Lung (tissue), 12 donors: ENCODE results near the gene SPNS1. TPM values are rescaled to one million over a fixed set of nuclear protein-coding genes. Genes with fewer than 3 reads are reported as not detected.

Experiments
- ATAC-seq: fragments of 200-7000 bp; cut with Tn5 transposase; one replicate; pipeline ENCODE4 v1.9.1; 2020; ENCODE audit warnings: moderate number of reproducible peaks; ENCODE audit not compliant: insufficient read depth, low FRiP score
- DNase-seq, 3 donors: peaks; one replicate each; pipeline ENCODE4 v3.0.0-alpha.2; 2013 to 2017
- H3K27ac ChIP-seq, 2 donors: one replicate each; pipeline ENCODE4 v1.5.1; 2013; ENCODE audit warnings: mild to moderate bottlenecking in 2 of 2, moderate library complexity in 2 of 2, control low read depth in 1 of 2, inconsistent platforms in 1 of 2, low read depth in 1 of 2, low read length in 1 of 2
- H3K27me3 ChIP-seq, 3 donors: one replicate each; pipeline ENCODE4 v1.5.1; 2013; ENCODE audit warnings: low read length in 2 of 3; ENCODE audit not compliant: control insufficient read depth in 3 of 3, insufficient read depth in 3 of 3
- H3K36me3 ChIP-seq, 4 donors: one replicate each; pipeline ENCODE4 v1.5.1; 2013; ENCODE audit warnings: low read length in 4 of 4, mild to moderate bottlenecking in 1 of 4, moderate library complexity in 1 of 4; ENCODE audit not compliant: control insufficient read depth in 4 of 4, insufficient read depth in 4 of 4
- H3K4me1 ChIP-seq, 5 donors: one replicate each; pipeline ENCODE4 v1.5.1; 2013; ENCODE audit warnings: low read length in 5 of 5, mild to moderate bottlenecking in 2 of 5, moderate library complexity in 1 of 5; ENCODE audit not compliant: control insufficient read depth in 5 of 5, insufficient read depth in 5 of 5
- H3K4me3 ChIP-seq: one replicate; pipeline ENCODE4 v1.5.1; 2013; ENCODE audit warnings: mild to moderate bottlenecking, control low read depth, moderate library complexity
- H3K9ac ChIP-seq, 2 donors: one replicate each; pipeline ENCODE4 v1.5.1; 2013; ENCODE audit warnings: low read length in 2 of 2, control low read depth in 1 of 2; ENCODE audit not compliant: insufficient read depth in 1 of 2
- H3K9me3 ChIP-seq, 4 donors: one replicate each; pipeline ENCODE4 v1.5.1; 2013; ENCODE audit warnings: low read length in 3 of 4, mild to moderate bottlenecking in 1 of 4, moderate library complexity in 1 of 4; ENCODE audit not compliant: control insufficient read depth in 4 of 4, insufficient read depth in 3 of 4
- CTCF ChIP-seq: IDR thresholded peaks from 2 replicates; pipeline ENCODE4 v1.5.1; 2012; ENCODE audit warnings: mild to moderate bottlenecking; ENCODE audit errors: control extremely low read depth, extremely low read depth
- WGBS, 2 donors: extraction: QIAGEN DNeasy Blood & Tissue Kit; methylation state at CpG; one replicate each; pipeline ENCODE4 v1.1.7; 2013; 5-methylcytosine and 5-hydroxymethylcytosine counted together
- polyA plus RNA-seq, 2 donors: library from polyadenylated mRNA; stranded (reverse); fragments of 200-250 nt; gene quantifications; one replicate each; pipeline ENCODE4 v1.2.1, GENCODE V29; 2013
- total RNA-seq, 2 donors: library from RNA; depleted of rRNA in 1 of 2; stranded (reverse); fragments of >200 nt in 1 of 2; gene quantifications; one replicate each; pipeline ENCODE4 v1.2.1, GENCODE V29; 2014 to 2021
- donor health status: control.
- donor health status: control.
- donor health status: Bipolar disorder and iron deficiency.
- donor health status: healthy.
- donor health status: DM: yes; HTN: yes; CAD: no.

SPNS1 gene
- total and polyA plus RNA-seq, 4 donors: 26.0 to 71.5 (median 58.7) TPM

- no peak for DNase-seq
- Histone ChIP-seq H3K36me3 (no peaks in the 10 kb centered on the region), H3K27ac (no peak overlapping the region), H3K27me3 (no peaks in the 10 kb centered on the region), H3K4me3 (no peak overlapping the region), H3K9me3 (no peaks in the 10 kb centered on the region), H3K9ac (no peak overlapping the region), H3K4me1 (peaks cover 0 to 13% (median 6%) of the 10 kb centered on the region in 5 donors)
- no peak for TF ChIP-seq CTCF
- 86 to 89% methylated on average over 1 of the region's 1 CpG for WGBS, 2 donors
- no peak for ATAC-seq
Measured at GRCh38 chr16:28927815-28928214, 46.8 kb upstream of the SPNS1 start.

- no peak overlapping the region for H3K27ac ChIP-seq
- WGBS, 2 donors: 93% methylated on average over 3 of the region's 3 CpGs
- ATAC-seq (no peak), DNase-seq (no peak)
- peaks cover 0 to 2% (median 0%) of the 10 kb centered on the region in 5 donors for H3K4me1 ChIP-seq
- no peak overlapping the region for H3K9ac ChIP-seq
- no peak overlapping the region for H3K4me3 ChIP-seq
- H3K27me3 ChIP-seq: no peaks in the 10 kb centered on the region
- no peaks in the 10 kb centered on the region for H3K36me3 ChIP-seq
- no peaks in the 10 kb centered on the region for H3K9me3 ChIP-seq
- no peak for TF ChIP-seq CTCF
Measured at GRCh38 chr16:28930203-28930602, 44.4 kb upstream of the SPNS1 start.

- Histone ChIP-seq H3K9me3 (no peaks in the 10 kb centered on the region), H3K4me3 (no peak overlapping the region), H3K27ac (no peak overlapping the region), H3K9ac (no peak overlapping the region), H3K36me3 (no peaks in the 10 kb centered on the region), H3K27me3 (no peaks in the 10 kb centered on the region), H3K4me1 (no peaks in the 10 kb centered on the region)
- TF ChIP-seq CTCF: no peak
- WGBS, 2 donors: 22 to 73% methylated on average over 3 of the region's 3 CpGs
- ATAC-seq: no peak
- DNase-seq: no peak
Measured at GRCh38 chr16:28930652-28931051, 43.9 kb upstream of the SPNS1 start.

GRCh38 chr16:28931801-28932225 is 42.8 kb upstream of the SPNS1 start, which contains the start of gene CD19:
Gene CD19 (plus strand): TSS chr16:28931971. CDS start chr16:28932001, 30 bp downstream.
- no peak for TF ChIP-seq CTCF
- Histone ChIP-seq H3K27ac (no peak within 1 kb of the TSS), H3K4me3 (no peak within 1 kb of the TSS), H3K9me3 (no peaks in the 10 kb centered on the region), H3K36me3 (no peaks in the 10 kb centered on the region), H3K9ac (no peak within 1 kb of the TSS), H3K4me1 (peaks cover 0 to 2% (median 0%) of the 10 kb centered on the region in 5 donors), H3K27me3 (no peaks in the 10 kb centered on the region)
- ATAC-seq: no peak
- no peak for DNase-seq
- 86 to 91% methylated on average over 10 of the region's 10 CpGs for WGBS, 2 donors
